SK-N-MC (cell line): ENCODE measurements around the gene IL2.

Experiments used
- EZH2 ChIP-seq: fragments of 200-600 bp; sonication (generic); IDR thresholded peaks from one replicate; pipeline ENCODE4 v1.6.1; 2017; ENCODE audit warnings: antibody characterized with exemption
- POLR2AphosphoS5 ChIP-seq: IDR thresholded peaks from 2 replicates; pipeline ENCODE4 v1.6.1; 2012; ENCODE audit warnings: mild to moderate bottlenecking, low read depth, low read length, borderline replicate concordance

DNA sequence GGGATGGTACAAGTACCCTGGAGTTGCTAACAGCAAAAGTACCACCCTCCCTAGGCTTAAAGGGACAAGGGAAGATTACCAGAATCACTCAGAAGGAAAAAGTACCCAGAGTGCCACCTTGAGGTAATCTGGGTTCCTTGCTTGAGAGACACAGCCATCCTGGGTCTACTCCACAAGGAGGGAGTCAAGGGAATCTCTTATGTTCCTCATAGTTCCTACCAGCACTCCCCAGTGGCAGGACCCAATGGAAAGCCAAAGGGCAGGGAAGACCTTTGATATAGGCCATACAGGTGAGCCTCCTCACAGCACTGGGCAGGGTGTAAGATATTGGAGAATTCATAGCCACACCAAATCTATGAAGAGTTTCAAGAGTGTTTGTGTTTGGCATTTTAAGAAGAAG lies 5.7 kb downstream of the IL2 start:
- no peak for TF ChIP-seq EZH2
- no peak for TF ChIP-seq POLR2AphosphoS5
